ENCODE results near the gene MTHFD2. TPM values are rescaled to one million over a fixed set of nuclear protein-coding genes. Genes with fewer than 3 reads are reported as not detected.

MTHFD2 gene
- total and polyA plus RNA-seq, 2 experiments from 2014 or later = 40.1 to 126 TPM

DNA sequence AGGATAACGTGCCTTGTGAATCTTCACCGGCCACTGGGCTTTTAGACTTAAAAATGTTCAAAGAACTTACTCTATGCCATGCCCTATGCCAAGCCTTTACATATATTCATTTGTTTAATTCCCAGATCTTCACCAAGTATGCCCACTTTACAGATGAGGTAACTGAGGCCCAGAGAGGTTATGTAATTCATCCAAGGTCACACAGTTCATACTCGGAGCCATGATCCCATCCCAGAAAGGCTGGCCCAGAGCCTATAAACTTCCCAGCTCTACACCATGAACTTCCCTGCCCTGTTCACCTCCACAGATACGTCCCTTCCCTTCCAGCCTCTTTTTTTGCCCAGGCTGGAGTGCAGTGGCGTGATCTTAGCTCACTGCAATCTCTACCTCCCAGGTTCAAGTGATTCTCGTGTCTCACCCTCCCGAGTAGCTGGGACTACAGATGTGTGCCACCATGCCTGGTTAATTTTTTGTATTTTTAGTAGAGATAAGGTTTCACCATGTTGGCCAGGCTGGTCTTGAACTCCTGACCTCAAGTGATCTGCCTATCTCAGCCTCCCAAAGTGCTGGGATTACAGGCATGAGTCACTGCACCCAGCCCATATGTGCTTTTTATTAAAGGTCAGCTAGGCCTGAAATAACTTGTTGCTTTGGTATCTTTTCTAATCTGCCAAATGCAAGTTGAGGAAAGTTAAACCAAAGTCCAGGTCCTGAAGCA lies 44.1 kb downstream of the MTHFD2 start:
- Histone ChIP-seq H4K20me1 (ENCODE audit: insufficient read depth, poor library complexity, severe bottlenecking) (no peaks in the 10 kb centered on the region), H3K4me2 (no peak overlapping the region), H3K9me2 (replicated peaks; ENCODE audit: insufficient read depth) (no peaks in the 10 kb centered on the region), H3K27me3 (no peaks in the 10 kb centered on the region), H2AFZ (no peak overlapping the region), H3K27ac (no peak overlapping the region), H3K36me3 (replicated peaks; ENCODE audit: insufficient read depth, low read depth) (no peaks in the 10 kb centered on the region), H3K79me2 (no peaks in the 10 kb centered on the region), H3K9me3 (ENCODE audit: low read depth) (no peaks in the 10 kb centered on the region), H3K4me3 (no peak overlapping the region), H3K4me1 (ENCODE audit: insufficient read depth) (no peaks in the 10 kb centered on the region)
- no peak for DNase-seq (ENCODE audit: low spot score)
- no peak for TF ChIP-seq EZH2phosphoT487 (IDR thresholded peaks at IDR 0.05; ENCODE audit: low read depth, severe bottlenecking, unreplicated experiment)
- TF ChIP-seq CTCF (IDR thresholded peaks at IDR 0.05; ENCODE audit: poor library complexity) = no peak
- no peak for TF ChIP-seq EZH2 (IDR thresholded peaks at IDR 0.05; ENCODE audit: borderline replicate concordance)
- WGBS (ENCODE audit: low lambda C conversion rate, missing lambda C conversion rate) = 84% methylated on average over 7 of the region's 7 CpGs

- H3K9me3 ChIP-seq (ENCODE audit: low read depth) = no peaks in the 10 kb centered on the region
- H3K9me2 ChIP-seq (replicated peaks; ENCODE audit: insufficient read depth) = no peaks in the 10 kb centered on the region
Observed at GRCh38 chr2:74244286-74244685, 45.9 kb downstream of the MTHFD2 start.

GRCh38 chr2:74246496-74247195 lies 48.2 kb downstream of the MTHFD2 start:
- no peaks in the 10 kb centered on the region for H3K4me1 ChIP-seq (ENCODE audit: insufficient read depth)
- no peak overlapping the region for H3K4me2 ChIP-seq
- no peak overlapping the region for H3K4me3 ChIP-seq
- WGBS (ENCODE audit: low lambda C conversion rate, missing lambda C conversion rate) = 95% methylated on average over 14 of the region's 14 CpGs
- no peaks in the 10 kb centered on the region for H3K9me3 ChIP-seq (ENCODE audit: low read depth)
- H4K20me1 ChIP-seq (ENCODE audit: insufficient read depth, poor library complexity, severe bottlenecking) = no peaks in the 10 kb centered on the region
- no peaks in the 10 kb centered on the region for H3K79me2 ChIP-seq
- no peaks in the 10 kb centered on the region for H3K9me2 ChIP-seq (replicated peaks; ENCODE audit: insufficient read depth)
- no peak overlapping the region for H3K27ac ChIP-seq
- H3K36me3 ChIP-seq (replicated peaks; ENCODE audit: insufficient read depth, low read depth) = no peaks in the 10 kb centered on the region
- no peak for DNase-seq (ENCODE audit: low spot score)
- H2AFZ ChIP-seq = no peak overlapping the region
- H3K27me3 ChIP-seq = no peaks in the 10 kb centered on the region
- TF ChIP-seq CTCF (IDR thresholded peaks at IDR 0.05; ENCODE audit: poor library complexity) = no peak

More at GRCh38 chr2:74244286-74244685, 45.9 kb downstream of the MTHFD2 start:
- Histone ChIP-seq H3K79me2 (no peaks in the 10 kb centered on the region), H2AFZ (no peak overlapping the region), H3K36me3 (replicated peaks; ENCODE audit: insufficient read depth, low read depth) (no peaks in the 10 kb centered on the region), H3K27ac (no peak overlapping the region), H3K27me3 (no peaks in the 10 kb centered on the region), H3K4me1 (ENCODE audit: insufficient read depth) (no peaks in the 10 kb centered on the region), H4K20me1 (ENCODE audit: insufficient read depth, poor library complexity, severe bottlenecking) (no peaks in the 10 kb centered on the region), H3K4me3 (no peak overlapping the region), H3K4me2 (no peak overlapping the region)
- 95% methylated on average over 2 of the region's 3 CpGs for WGBS (ENCODE audit: low lambda C conversion rate, missing lambda C conversion rate)
- no peak for DNase-seq (ENCODE audit: low spot score)
- no peak for TF ChIP-seq CTCF (IDR thresholded peaks at IDR 0.05; ENCODE audit: poor library complexity)
- TF ChIP-seq EZH2phosphoT487 (IDR thresholded peaks at IDR 0.05; ENCODE audit: low read depth, severe bottlenecking, unreplicated experiment) = no peak
- no peak for TF ChIP-seq EZH2 (IDR thresholded peaks at IDR 0.05; ENCODE audit: borderline replicate concordance)
